Small intestine (tissue), 7 donors: ENCODE data around the gene EFEMP2. TPM values are rescaled to one million over a fixed set of nuclear protein-coding genes. Genes with fewer than 3 reads are reported as not detected.

Source experiments
- DNase-seq, 2 donors: peaks; one replicate each; pipeline versions ENCODE4 v3.0.0 to v3.0.0-alpha.2; 2013
- FAIRE-seq: peaks from 2 replicates; lab custom pipeline; 2012; peaks lifted over from hg19 to GRCh38; lab: Jason Lieb, UNC
- H3K27ac ChIP-seq, 3 donors: one replicate each; pipeline ENCODE4 v1.5.1; 2013; ENCODE audit warnings: low read length in 2 of 3, mild to moderate bottlenecking in 2 of 3, control low read depth in 1 of 3, inconsistent platforms in 1 of 3, low read depth in 1 of 3, moderate library complexity in 1 of 3
- H3K27me3 ChIP-seq, 3 donors: one replicate each; pipeline ENCODE4 v1.6.1; 2013; ENCODE audit warnings: low read length in 3 of 3, inconsistent platforms in 1 of 3; ENCODE audit not compliant: control insufficient read depth in 3 of 3, insufficient read depth in 3 of 3
- H3K36me3 ChIP-seq, 3 donors: one replicate each; pipeline ENCODE4 v1.6.1; 2013; ENCODE audit warnings: low read length in 3 of 3, inconsistent platforms in 1 of 3, low read depth in 1 of 3, mild to moderate bottlenecking in 1 of 3, moderate library complexity in 1 of 3; ENCODE audit not compliant: control insufficient read depth in 3 of 3, insufficient read depth in 2 of 3
- H3K4me1 ChIP-seq, 3 donors: one replicate each; pipeline ENCODE4 v1.6.1; 2013; ENCODE audit warnings: low read length in 2 of 3, inconsistent platforms in 1 of 3, low read depth in 1 of 3, mild to moderate bottlenecking in 1 of 3, moderate library complexity in 1 of 3; ENCODE audit not compliant: control insufficient read depth in 3 of 3, insufficient read depth in 2 of 3
- H3K4me3 ChIP-seq, 3 donors: one replicate each; pipeline ENCODE4 v1.5.1; 2013; ENCODE audit warnings: low read length in 3 of 3, control low read depth in 1 of 3, inconsistent platforms in 1 of 3, low read depth in 1 of 3, mild to moderate bottlenecking in 1 of 3, moderate library complexity in 1 of 3
- H3K9me3 ChIP-seq, 2 donors: one replicate each; pipeline ENCODE4 v1.6.1; 2013; ENCODE audit warnings: low read depth in 1 of 2, low read length in 1 of 2; ENCODE audit not compliant: control insufficient read depth in 2 of 2, insufficient read depth in 1 of 2
- WGBS, 3 donors: extraction: QIAGEN DNeasy Blood & Tissue Kit; methylation state at CpG; one replicate each; pipeline ENCODE4 v1.1.7; 2013; 5-methylcytosine and 5-hydroxymethylcytosine counted together
- polyA plus RNA-seq, 4 donors: library from polyadenylated mRNA; stranded (reverse) in 3 of 4; unstranded in 1 of 4; fragments of 200-250 nt in 3 of 4; fragments of 120-200 nt in 1 of 4; gene quantifications; one replicate each; pipeline versions ENCODE4 v1.2.1 to v1.2.3, GENCODE V29; 2013
- donor health status: healthy with polysubstance abuse.
- donor health status: control.
- donor health status: control.
- donor health status: Bipolar disorder and iron deficiency.
- donor health status: healthy.

The EFEMP2 gene
- polyA plus RNA-seq, 4 donors: 4.7 to 18.0 (median 12.1) TPM

GRCh38 chr11:65853246-65853979 is 19.2 kb downstream of the EFEMP2 start:
- no peaks in the 10 kb centered on the region for H3K27me3 ChIP-seq
- peaks cover 11 to 75% (median 28%) of the 10 kb centered on the region in 3 donors for H3K36me3 ChIP-seq
- FAIRE-seq: no peak
- DNase-seq: peak; percentile 25 to 57
- H3K4me1 ChIP-seq: peaks cover 0 to 71% (median 9%) of the 10 kb centered on the region in 3 donors
- H3K27ac ChIP-seq: peak overlapping the region; percentile 89 to 95 (median 93)
- WGBS, 3 donors: 30 to 66% (median 33%) methylated on average over 6 of the region's 6 CpGs
- H3K9me3 ChIP-seq: peaks cover 0 to 9% of the 10 kb centered on the region in 2 donors
- H3K4me3 ChIP-seq: peak overlapping the region in 1 of 3 donors; percentile 3

GRCh38 chr11:65852508-65853245 is 19.9 kb downstream of the EFEMP2 start:
- H3K4me3 ChIP-seq: peak overlapping the region in 1 of 3 donors; percentile 11
- H3K9me3 ChIP-seq: peaks cover 0 to 9% of the 10 kb centered on the region in 2 donors
- peak overlapping the region; percentile 89 to 95 (median 93) for H3K27ac ChIP-seq
- DNase-seq (peak in 1 of 2 donors; percentile 33), FAIRE-seq (no peak)
- no peaks in the 10 kb centered on the region for H3K27me3 ChIP-seq
- WGBS, 3 donors: 47 to 84% (median 51%) methylated on average over 31 to 33 of the region's 33 CpGs
- peaks cover 0 to 70% (median 9%) of the 10 kb centered on the region in 3 donors for H3K4me1 ChIP-seq
- H3K36me3 ChIP-seq: peaks cover 11 to 75% (median 28%) of the 10 kb centered on the region in 3 donors

- DNase-seq (peak; percentile 11 to 34), FAIRE-seq (no peak)
- Histone ChIP-seq H3K4me3 (peak overlapping the region in 1 of 3 donors; percentile 11), H3K4me1 (peaks cover 0 to 70% (median 9%) of the 10 kb centered on the region in 3 donors), H3K9me3 (peaks cover 0 to 9% of the 10 kb centered on the region in 2 donors), H3K36me3 (peaks cover 11 to 73% (median 28%) of the 10 kb centered on the region in 3 donors), H3K27ac (peak overlapping the region; percentile 8 to 95 (median 89)), H3K27me3 (no peaks in the 10 kb centered on the region)
- 41 to 77% (median 51%) methylated on average over 10 of the region's 10 CpGs for WGBS, 3 donors
Observed at GRCh38 chr11:65851811-65852507, 20.6 kb downstream of the EFEMP2 start.

- Histone ChIP-seq H3K36me3 (peaks cover 11 to 66% (median 27%) of the 10 kb centered on the region in 3 donors), H3K27ac (peak overlapping the region in 2 of 3 donors; percentile 9 to 15), H3K27me3 (no peaks in the 10 kb centered on the region), H3K4me1 (peaks cover 0 to 65% (median 9%) of the 10 kb centered on the region in 3 donors), H3K9me3 (peaks cover 0 to 9% of the 10 kb centered on the region in 2 donors), H3K4me3 (no peak overlapping the region)
- no peak for FAIRE-seq
- DNase-seq: peak in 1 of 2 donors; percentile 47
- 89 to 93% (median 89%) methylated on average over 14 of the region's 14 CpGs for WGBS, 3 donors
Observed at GRCh38 chr11:65851083-65851579, 21.5 kb downstream of the EFEMP2 start.

- peak in 1 of 2 donors; percentile 21 for DNase-seq
- peaks cover 0 to 58% (median 9%) of the 10 kb centered on the region in 3 donors for H3K4me1 ChIP-seq
- FAIRE-seq: no peak
- peaks cover 11 to 59% (median 20%) of the 10 kb centered on the region in 3 donors for H3K36me3 ChIP-seq
- H3K27ac ChIP-seq: no peak overlapping the region
- H3K27me3 ChIP-seq: no peaks in the 10 kb centered on the region
- H3K4me3 ChIP-seq: no peak overlapping the region
- H3K9me3 ChIP-seq: peaks cover 0 to 9% of the 10 kb centered on the region in 2 donors
- WGBS, 3 donors: 79 to 85% (median 85%) methylated on average over 20 of the region's 20 CpGs
Observed at GRCh38 chr11:65850217-65851082, 22.1 kb downstream of the EFEMP2 start.

GRCh38 chr11:65849771-65850216 is 22.8 kb downstream of the EFEMP2 start:
- Histone ChIP-seq H3K36me3 (peaks cover 6 to 53% (median 14%) of the 10 kb centered on the region in 3 donors), H3K4me3 (no peak overlapping the region), H3K27ac (no peak overlapping the region), H3K4me1 (peaks cover 0 to 52% (median 9%) of the 10 kb centered on the region in 3 donors), H3K27me3 (no peaks in the 10 kb centered on the region), H3K9me3 (peaks cover 0 to 9% of the 10 kb centered on the region in 2 donors)
- no peak for DNase-seq
- WGBS, 3 donors: 65 to 80% (median 79%) methylated on average over 16 of the region's 16 CpGs
- no peak for FAIRE-seq

GRCh38 chr11:65849366-65849765 is 23.2 kb downstream of the EFEMP2 start:
- Histone ChIP-seq H3K9me3 (peaks cover 0 to 9% of the 10 kb centered on the region in 2 donors), H3K27me3 (no peaks in the 10 kb centered on the region), H3K4me3 (no peak overlapping the region), H3K36me3 (peaks cover 4 to 48% (median 14%) of the 10 kb centered on the region in 3 donors), H3K4me1 (peaks cover 0 to 51% (median 9%) of the 10 kb centered on the region in 3 donors), H3K27ac (no peak overlapping the region)
- DNase-seq (peak in 1 of 2 donors; percentile 38), FAIRE-seq (no peak)
- WGBS, 3 donors: 50 to 72% (median 50%) methylated on average over 8 of the region's 8 CpGs
